MM.1S (cell line): ENCODE results near the gene KLHL5.

Source experiments
- CTCF ChIP-seq: fragments of 300-600 bp; sonication (generic); IDR thresholded peaks from 2 replicates; pipeline ENCODE4 v1.5.1; 2016; ENCODE audit warnings: antibody characterized with exemption, low read length, mixed read lengths
- EZH2 ChIP-seq: fragments of 300-600 bp; sonication (generic); optimal IDR thresholded peaks from 2 replicates; pipeline ENCODE3; 2017; ENCODE audit warnings: low read depth, mild to moderate bottlenecking, antibody characterized with exemption, low read length, mixed read lengths
- EZH2phosphoT487 ChIP-seq: fragments of 300-600 bp; sonication (generic); IDR thresholded peaks from 2 replicates; pipeline ENCODE4 v1.6.1; 2018; ENCODE audit warnings: antibody characterized with exemption, low read length

- TF ChIP-seq CTCF, result no peak
- TF ChIP-seq EZH2phosphoT487, result no peak
- TF ChIP-seq EZH2, result no peak
Observed at GRCh38 chr4:39021631-39022030, 40.4 kb upstream of the KLHL5 start.
